RWPE1 (cell line): ENCODE measurements around the gene ST6GALNAC3.

ENCODE experiments used
- CTCF ChIA-PET: fragments of 350-600 bp; sonication (Branson Sonifier 250); formaldehyde crosslinking; extraction: SDS; loops from one replicate; lab custom pipeline; 2021; lab: Yijun Ruan, JAX
- POLR2A ChIA-PET: fragments of 400-600 bp; formaldehyde crosslinking; extraction: SDS; loops from one replicate; lab custom pipeline; 2020; ENCODE audit warnings: antibody characterized with exemption; ENCODE audit not compliant: low non-redundant PET; lab: Yijun Ruan, JAX
- DNase-seq: peaks from one replicate; pipeline ENCODE4 v3.0.0; 2012; ENCODE audit warnings: low spot score
- H3K27ac ChIP-seq: fragments of 450-650 bp; 2 replicates; pipeline ENCODE4 v1.5.1; 2017
- TF ChIP-seq, protein P1 (sequence below): fragments of 450-650 bp; conservative IDR thresholded peaks from 2 replicates; pipeline ENCODE4 v1.5.1; 2017; ENCODE audit warnings: low read depth, mild to moderate bottlenecking

Gene ST6GALNAC3

GRCh38 chr1:76293831-76294230, 219.3 kb downstream of the ST6GALNAC3 start:
- POLR2A ChIA-PET: no interaction called here
- TF ChIP-seq, protein P1, sequence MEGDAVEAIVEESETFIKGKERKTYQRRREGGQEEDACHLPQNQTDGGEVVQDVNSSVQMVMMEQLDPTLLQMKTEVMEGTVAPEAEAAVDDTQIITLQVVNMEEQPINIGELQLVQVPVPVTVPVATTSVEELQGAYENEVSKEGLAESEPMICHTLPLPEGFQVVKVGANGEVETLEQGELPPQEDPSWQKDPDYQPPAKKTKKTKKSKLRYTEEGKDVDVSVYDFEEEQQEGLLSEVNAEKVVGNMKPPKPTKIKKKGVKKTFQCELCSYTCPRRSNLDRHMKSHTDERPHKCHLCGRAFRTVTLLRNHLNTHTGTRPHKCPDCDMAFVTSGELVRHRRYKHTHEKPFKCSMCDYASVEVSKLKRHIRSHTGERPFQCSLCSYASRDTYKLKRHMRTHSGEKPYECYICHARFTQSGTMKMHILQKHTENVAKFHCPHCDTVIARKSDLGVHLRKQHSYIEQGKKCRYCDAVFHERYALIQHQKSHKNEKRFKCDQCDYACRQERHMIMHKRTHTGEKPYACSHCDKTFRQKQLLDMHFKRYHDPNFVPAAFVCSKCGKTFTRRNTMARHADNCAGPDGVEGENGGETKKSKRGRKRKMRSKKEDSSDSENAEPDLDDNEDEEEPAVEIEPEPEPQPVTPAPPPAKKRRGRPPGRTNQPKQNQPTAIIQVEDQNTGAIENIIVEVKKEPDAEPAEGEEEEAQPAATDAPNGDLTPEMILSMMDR: no peak
- H3K27ac ChIP-seq: no peak overlapping the region
- DNase-seq: no peak
- CTCF ChIA-PET: interaction anchor here (0.6 kb wide), 1 partner anchor 66 kb away, joined by 3 read pairs; no protein-coding TSS in a partner anchor

DNA sequence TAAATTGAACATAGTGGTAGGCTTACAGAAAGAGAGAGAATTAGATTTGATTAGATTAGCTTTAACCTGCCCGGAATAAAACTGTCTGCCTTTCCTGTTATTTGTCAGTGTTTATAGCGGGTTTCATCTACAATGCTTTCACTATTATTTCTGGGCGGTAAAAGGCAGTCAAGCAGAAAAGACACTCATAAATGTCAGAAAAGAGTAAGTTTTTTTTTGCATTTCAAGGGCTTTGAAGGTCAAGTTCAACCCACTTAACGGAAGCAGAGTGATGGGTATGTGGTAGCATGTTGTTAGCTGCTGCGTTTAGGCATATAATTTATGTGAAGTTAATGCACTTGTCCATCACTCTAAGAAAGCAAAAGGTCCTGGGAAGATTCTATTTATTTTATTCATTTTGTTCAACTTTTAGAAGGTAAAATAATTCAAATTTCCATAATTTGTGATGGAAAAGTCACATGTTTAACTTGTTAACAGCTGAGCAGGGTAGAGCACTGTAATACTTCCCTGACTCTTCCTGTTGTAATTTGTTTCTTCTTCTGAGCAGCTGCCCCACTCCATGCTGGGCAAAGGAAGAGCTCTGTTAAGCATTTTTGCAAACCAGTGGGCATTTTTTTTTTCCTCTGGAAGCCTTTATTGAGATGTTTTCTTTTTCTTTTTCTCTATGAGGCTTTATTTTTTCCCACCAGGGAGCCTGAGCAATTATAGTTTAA, 220.1 kb downstream of the ST6GALNAC3 start:
- no peak overlapping the region for H3K27ac ChIP-seq
- ChIA-PET POLR2A (no interaction called here), CTCF (no interaction called here)
- DNase-seq: no peak
- TF ChIP-seq, protein P1: no peak

GRCh38 chr1:76298399-76298798, 223.9 kb downstream of the ST6GALNAC3 start:
- POLR2A ChIA-PET: no interaction called here
- TF ChIP-seq, protein P1: no peak
- CTCF ChIA-PET: no interaction called here
- no peak overlapping the region for H3K27ac ChIP-seq
- no peak for DNase-seq

- no peak overlapping the region for H3K27ac ChIP-seq
- no peak for DNase-seq
- TF ChIP-seq, protein P1: no peak
- ChIA-PET CTCF (no interaction called here), POLR2A (no interaction called here)
Observed at GRCh38 chr1:76299036-76299435, 224.5 kb downstream of the ST6GALNAC3 start.

- no peak overlapping the region for H3K27ac ChIP-seq
- TF ChIP-seq, protein P1: no peak
- ChIA-PET POLR2A (no interaction called here), CTCF (no interaction called here)
- no peak for DNase-seq
Observed at GRCh38 chr1:76300556-76300955, 226.0 kb downstream of the ST6GALNAC3 start.

- ChIA-PET CTCF (interaction anchor here (0.6 kb wide), 2 partner anchors 76 to 435 kb away, joined by 3 to 4 read pairs; no protein-coding TSS in a partner anchor), POLR2A (no interaction called here)
- DNase-seq: no peak
- no peak overlapping the region for H3K27ac ChIP-seq
- TF ChIP-seq, protein P1: no peak
Observed at GRCh38 chr1:76302711-76303339, 228.3 kb downstream of the ST6GALNAC3 start.
